HUES64 (cell line): ENCODE data around the gene RRN3.
"Not testable (repeated sequence)": the region's sequence is repeated elsewhere in the genome, so short reads cannot be mapped to it uniquely, and the experiment has no call there.

Source experiments
- H3K27ac ChIP-seq: 2 replicates; pipeline ENCODE4 v1.7.0; 2013; ENCODE audit warnings: low read depth, low read length, inconsistent platforms
- H3K27me3 ChIP-seq: 2 replicates; pipeline ENCODE4 v1.6.1; 2013; ENCODE audit warnings: mild to moderate bottlenecking, low read length; ENCODE audit not compliant: insufficient read depth
- H3K36me3 ChIP-seq: 2 replicates; pipeline ENCODE4 v1.6.1; 2013; ENCODE audit warnings: mild to moderate bottlenecking, low read length; ENCODE audit not compliant: insufficient read depth
- H3K4me1 ChIP-seq: 2 replicates; pipeline ENCODE4 v1.6.1; 2013; ENCODE audit warnings: mild to moderate bottlenecking, low read length, moderate library complexity; ENCODE audit not compliant: insufficient read depth
- H3K4me3 ChIP-seq: 2 replicates; pipeline ENCODE4 v1.5.1; 2013; ENCODE audit warnings: mild to moderate bottlenecking, low read length, moderate library complexity
- H3K9ac ChIP-seq: 2 replicates; pipeline ENCODE4 v1.6.1; 2013; ENCODE audit warnings: mild to moderate bottlenecking, low read depth, low read length
- H3K9me3 ChIP-seq: 2 replicates; pipeline ENCODE4 v1.6.1; 2013; ENCODE audit warnings: low read depth, low read length; ENCODE audit not compliant: insufficient read depth
- WGBS: fragments of 150-250, 120-280 bp; methylation state at CpG from one replicate; pipeline ENCODE4 v1.1.7; 2013; ENCODE audit warnings: missing lambda C conversion rate; 5-methylcytosine and 5-hydroxymethylcytosine counted together

Gene RRN3

DNA sequence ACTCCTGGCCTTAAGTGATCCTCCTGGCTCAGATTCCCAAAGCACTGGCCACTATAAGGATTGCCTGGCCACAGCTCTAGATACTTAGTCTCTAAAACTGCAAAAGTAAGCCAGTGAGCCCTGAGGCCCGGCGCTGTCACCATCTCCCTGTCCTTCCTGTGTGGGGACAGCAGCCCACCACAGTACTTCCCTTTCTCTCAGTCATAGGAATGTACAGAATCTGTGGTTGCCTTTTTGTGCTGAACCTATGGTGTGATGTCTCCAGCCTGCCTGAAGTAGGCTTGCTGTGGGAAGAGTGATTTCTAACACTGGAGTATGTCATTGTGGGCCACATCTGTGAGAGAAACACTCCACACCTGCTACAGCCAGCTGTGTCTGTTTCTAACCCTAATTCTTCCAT, 62.9 kb downstream of the RRN3 start:
- Histone ChIP-seq H3K36me3 (peaks cover 74% of the 10 kb centered on the region), H3K4me3 (no peak overlapping the region), H3K9ac (no peak overlapping the region), H3K9me3 (no peaks in the 10 kb centered on the region), H3K4me1 (no peaks in the 10 kb centered on the region), H3K27me3 (no peaks in the 10 kb centered on the region), H3K27ac (no peak overlapping the region)
- WGBS = 96% methylated on average over 2 of the region's 2 CpGs

DNA sequence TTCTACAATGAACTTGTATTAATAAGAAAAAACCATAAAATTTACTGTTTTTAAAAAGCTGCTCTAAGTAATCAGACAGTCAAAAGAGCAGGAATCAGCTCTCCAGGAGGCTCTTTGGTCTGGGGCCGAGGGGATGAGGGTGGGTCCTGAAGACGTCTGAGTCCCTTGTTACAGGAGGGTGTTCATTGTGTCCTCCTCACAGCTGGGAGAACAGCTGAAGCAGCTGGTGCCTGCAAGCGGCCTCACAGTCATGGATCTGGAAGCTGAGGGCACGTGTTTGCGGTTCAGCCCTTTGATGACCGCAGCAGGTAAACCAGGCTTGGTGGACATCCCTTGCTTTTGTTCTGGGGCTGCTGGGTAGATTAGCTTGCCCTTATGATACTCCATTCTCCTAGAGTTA, 64.3 kb downstream of the RRN3 start:
- peaks cover 67% of the 10 kb centered on the region for H3K36me3 ChIP-seq
- H3K4me3 ChIP-seq, H3K9ac ChIP-seq, H3K27ac ChIP-seq, H3K4me1 ChIP-seq, H3K27me3 ChIP-seq, H3K9me3 ChIP-seq: not testable (repeated sequence)
- 91% methylated on average over 6 of the region's 6 CpGs for WGBS

DNA sequence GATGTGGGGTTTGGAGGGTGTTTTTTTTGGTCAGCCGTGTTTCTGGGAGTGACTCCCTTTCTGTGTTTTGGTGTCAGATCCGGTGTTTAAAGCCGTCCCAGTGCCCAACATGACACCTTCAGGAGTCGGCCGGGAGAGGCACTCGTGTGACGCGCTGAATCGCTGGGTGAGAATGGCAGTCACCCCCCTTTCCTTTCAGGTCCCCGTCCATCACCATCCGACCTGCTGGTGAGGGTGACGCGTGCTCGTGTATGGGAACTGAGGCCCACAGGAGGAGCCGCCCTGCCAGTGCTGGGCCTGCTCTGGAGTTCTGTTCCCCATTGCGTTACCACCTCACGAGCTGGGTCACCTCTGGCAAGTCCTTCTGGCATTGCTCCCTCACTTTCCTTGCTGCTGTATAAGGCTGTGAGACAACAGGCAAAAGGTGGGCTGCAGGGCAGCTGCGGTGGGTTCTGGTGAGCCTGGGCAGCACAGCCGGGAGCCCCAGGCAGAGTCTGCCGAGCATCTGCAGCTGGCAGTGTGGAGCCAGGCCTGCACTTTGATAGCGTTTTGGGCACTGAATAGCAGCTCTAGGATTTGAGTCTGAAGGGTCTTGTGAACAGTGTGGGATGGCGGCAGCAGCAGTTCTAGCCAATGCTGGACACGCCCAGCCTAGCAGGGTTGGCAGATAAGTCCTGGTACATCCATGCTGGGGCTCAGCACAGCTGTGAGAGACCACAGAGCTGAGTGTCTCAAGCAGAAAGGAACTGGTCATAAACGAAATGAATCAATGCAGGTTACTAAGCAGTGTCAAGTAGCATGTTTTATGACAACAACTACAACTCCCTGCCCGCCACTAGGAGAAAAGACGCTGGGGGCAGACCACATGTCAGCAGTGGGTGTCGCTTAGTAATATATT, 65.0 kb downstream of the RRN3 start:
- WGBS = 96% methylated on average over 23 of the region's 27 CpGs
- H3K4me1 ChIP-seq, H3K9me3 ChIP-seq, H3K27ac ChIP-seq, H3K4me3 ChIP-seq, H3K9ac ChIP-seq, H3K27me3 ChIP-seq: not testable (repeated sequence)
- H3K36me3 ChIP-seq = peaks cover 62% of the 10 kb centered on the region

DNA sequence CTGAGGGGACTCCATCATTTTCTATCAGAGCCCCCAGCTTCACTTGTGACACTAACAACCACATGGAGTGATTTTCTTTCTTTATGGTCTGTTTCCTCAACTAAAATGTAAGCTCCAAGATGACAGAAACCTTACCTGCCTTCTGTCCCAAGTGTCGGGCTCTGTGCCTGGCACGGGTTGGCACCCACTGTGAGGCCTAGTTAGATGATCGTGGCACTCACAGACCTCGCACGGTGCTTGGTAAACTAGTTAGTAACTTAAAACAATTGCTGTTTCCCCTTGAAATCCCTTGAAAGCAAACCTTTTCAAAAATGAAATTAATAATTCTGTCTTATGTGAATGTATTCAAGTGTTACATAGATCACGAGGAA, 65.7 kb downstream of the RRN3 start:
- not testable (repeated sequence) for H3K27ac ChIP-seq, H3K9ac ChIP-seq, H3K27me3 ChIP-seq, H3K4me3 ChIP-seq, H3K9me3 ChIP-seq, H3K4me1 ChIP-seq
- peaks cover 61% of the 10 kb centered on the region for H3K36me3 ChIP-seq
- 94% methylated on average over 6 of the region's 6 CpGs for WGBS

DNA sequence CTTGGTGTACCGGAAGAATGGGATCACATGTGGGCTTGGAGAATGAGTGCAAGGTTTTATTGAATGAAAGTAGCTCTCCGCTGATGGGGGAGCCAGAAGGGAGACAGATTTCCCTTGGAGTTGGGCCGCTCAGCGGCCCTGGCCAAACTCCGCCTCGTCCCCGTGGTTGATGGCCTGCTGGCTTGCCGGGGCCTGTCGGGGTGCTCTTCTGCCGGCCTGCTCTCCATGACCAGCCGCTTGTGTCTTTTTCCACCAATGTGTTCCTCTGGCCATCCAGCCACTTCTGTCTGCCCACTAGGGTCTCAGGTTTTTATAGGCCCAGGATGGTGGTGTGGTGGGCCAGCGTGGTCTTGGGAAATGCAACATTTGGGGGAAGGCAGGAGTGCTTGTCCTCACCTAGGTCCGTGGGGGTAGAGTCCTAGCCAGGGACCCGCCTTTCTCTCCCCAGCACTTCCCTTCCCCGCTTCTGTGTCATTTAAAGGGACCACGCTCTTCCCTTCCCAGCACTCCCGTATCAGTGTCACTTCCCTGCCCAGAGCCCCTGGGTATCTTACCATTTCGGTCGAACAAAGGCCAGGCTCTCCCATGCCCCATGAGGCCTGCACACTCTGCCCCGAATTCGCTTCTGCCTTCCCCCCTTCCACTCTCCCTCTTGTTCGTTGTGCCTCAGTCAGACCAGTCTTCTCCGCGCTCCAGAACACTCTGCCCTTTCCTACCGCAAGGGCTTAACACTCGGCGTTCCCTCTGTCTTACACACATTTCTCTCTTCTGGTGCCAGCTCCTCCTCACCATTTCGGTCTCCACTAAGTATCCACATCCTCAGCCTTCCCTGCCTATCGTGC, 66.3 kb downstream of the RRN3 start:
- H3K27ac ChIP-seq, H3K4me1 ChIP-seq, H3K4me3 ChIP-seq, H3K27me3 ChIP-seq, H3K9ac ChIP-seq, H3K9me3 ChIP-seq: not testable (repeated sequence)
- H3K36me3 ChIP-seq = peaks cover 61% of the 10 kb centered on the region
- WGBS = 89% methylated on average over 29 of the region's 29 CpGs

DNA sequence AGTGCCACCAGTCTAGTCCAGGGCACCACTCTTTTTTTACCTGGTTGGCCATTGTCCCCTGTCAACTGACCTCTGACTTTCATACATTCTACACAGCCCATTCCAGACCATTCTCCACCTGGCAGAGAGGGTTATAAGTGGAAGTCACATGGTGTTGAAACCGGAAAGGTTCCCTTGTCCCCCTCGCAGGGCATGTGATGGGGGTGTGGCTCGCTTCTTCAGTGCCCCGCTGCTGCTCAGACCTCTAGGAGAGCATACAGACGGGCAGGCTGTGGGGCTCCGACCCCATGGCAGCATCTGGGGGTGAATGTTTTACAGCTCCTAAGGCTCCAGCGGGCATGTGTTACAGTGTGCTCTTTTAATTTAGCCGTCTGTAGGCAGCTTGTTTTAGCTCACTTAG, 67.0 kb downstream of the RRN3 start:
- not testable (repeated sequence) for H3K9ac ChIP-seq, H3K9me3 ChIP-seq, H3K27me3 ChIP-seq, H3K4me1 ChIP-seq, H3K27ac ChIP-seq, H3K4me3 ChIP-seq
- peaks cover 61% of the 10 kb centered on the region for H3K36me3 ChIP-seq
- 94% methylated on average over 6 of the region's 8 CpGs for WGBS

DNA sequence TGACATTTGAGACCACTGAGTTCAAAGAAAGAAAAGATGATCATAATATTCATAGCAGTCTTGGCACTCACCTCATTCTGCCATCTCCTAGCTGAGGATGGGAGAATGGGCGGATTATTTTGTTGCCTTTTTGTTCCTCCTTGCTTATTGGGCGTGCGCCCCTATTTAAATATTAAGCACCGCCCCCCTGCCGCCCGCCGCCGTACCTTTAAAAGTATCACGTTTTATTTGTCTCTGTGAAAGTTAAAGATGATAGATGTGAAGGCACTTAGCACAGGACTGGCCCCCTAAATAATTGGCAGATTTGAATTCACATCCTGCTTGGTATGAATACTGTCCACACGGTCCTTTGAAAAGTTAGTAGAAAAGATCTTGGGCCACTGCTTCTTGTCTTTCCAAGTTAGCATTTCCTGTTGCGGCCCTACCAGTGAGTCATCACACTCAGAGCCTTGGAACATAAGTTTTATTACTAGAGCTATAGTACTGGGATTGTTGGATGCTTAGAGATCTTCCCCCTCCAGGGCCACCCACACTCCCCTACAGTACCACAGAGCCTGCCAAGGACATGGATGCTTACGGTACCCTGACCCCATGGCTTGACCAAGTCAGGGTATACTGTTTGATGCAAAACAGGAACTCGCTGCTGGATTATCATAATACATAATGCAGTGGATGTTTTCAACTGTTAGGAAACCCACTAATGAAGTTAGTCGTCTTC, 68.7 kb downstream of the RRN3 start:
- not testable (repeated sequence) for H3K9me3 ChIP-seq, H3K4me1 ChIP-seq, H3K27ac ChIP-seq, H3K27me3 ChIP-seq, H3K4me3 ChIP-seq, H3K9ac ChIP-seq
- WGBS = 91% methylated on average over 12 of the region's 14 CpGs
- H3K36me3 ChIP-seq = peaks cover 57% of the 10 kb centered on the region

DNA sequence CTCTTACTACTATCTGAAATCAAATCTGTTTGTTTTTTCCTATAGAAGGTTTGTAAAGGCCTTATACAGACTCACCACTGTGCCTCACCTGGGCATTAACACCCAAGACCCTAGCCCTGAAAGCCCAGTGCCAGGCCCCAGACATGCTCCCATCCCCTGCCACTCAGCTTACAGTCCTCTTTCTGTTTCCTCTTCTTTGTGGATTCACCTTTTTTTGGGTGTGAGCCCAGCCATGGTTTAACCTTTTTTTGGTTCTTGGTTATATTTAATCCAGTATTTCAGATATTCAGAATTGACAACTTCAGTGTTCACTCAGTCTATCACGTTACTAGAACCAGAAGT, 69.2 kb downstream of the RRN3 start:
- H3K36me3 ChIP-seq = peaks cover 56% of the 10 kb centered on the region
- H3K9ac ChIP-seq, H3K27me3 ChIP-seq, H3K9me3 ChIP-seq, H3K4me3 ChIP-seq, H3K27ac ChIP-seq, H3K4me1 ChIP-seq: not testable (repeated sequence)
- WGBS = 90% methylated on average over 1 of the region's 1 CpG

DNA sequence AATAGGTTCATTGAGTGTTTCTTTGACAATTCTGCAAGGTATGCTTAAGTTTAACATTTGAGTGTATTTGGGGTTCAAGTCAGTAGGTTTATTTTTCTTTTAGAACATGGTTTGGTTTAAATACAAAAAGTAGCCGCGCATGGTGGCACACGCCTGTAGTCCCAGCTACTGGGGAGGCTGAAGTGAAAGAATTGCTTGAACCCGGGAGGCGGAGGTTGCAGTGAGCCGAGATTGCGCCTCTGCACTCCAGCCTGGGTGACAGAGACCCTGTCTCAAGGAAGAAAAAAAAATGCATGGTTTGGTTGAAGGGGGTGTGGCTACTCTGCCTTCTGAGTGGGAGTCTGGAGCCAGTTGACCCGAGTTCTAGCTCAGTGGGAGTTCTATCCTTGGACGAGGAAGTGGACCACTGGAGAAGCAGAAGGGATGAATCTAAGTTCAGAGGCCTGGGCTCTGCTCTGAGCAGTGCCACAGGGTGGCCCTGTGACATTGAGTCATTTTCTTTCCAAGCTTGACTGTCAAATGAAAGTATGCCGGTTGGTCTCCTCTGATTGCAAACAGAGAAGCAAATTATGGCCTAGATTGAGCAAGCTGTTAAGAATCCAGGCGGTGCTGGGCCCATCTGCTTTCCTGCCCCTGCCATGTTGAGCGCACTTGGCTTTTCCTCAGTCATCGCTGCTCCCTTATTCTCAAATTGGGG, 70.5 kb downstream of the RRN3 start:
- not testable (repeated sequence) for H3K4me1 ChIP-seq, H3K4me3 ChIP-seq, H3K9me3 ChIP-seq, H3K27me3 ChIP-seq, H3K9ac ChIP-seq, H3K27ac ChIP-seq
- H3K36me3 ChIP-seq = peaks cover 58% of the 10 kb centered on the region
- WGBS = 93% methylated on average over 13 of the region's 13 CpGs

DNA sequence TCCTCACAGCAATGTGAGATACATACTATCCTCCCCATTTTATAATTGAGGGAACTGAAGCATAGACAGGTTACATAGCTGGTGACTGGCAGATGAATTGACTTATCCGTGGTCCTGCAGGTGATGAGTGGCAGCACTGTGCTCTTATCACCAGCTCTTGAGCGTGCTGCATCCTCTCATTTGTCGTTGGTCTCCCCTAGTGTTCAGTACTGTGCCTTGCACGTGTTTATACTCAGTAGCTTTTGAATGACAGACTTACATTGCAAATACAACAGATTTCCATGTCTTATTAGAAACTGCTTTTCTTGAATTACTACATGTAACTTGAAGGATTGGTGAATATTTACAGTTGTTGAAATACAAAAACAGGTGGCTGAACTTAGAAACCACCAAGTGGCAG, 71.9 kb downstream of the RRN3 start:
- peaks cover 65% of the 10 kb centered on the region for H3K36me3 ChIP-seq
- H3K9me3 ChIP-seq, H3K27ac ChIP-seq, H3K27me3 ChIP-seq, H3K4me3 ChIP-seq, H3K4me1 ChIP-seq, H3K9ac ChIP-seq: not testable (repeated sequence)
- 70% methylated on average over 4 of the region's 4 CpGs for WGBS

DNA sequence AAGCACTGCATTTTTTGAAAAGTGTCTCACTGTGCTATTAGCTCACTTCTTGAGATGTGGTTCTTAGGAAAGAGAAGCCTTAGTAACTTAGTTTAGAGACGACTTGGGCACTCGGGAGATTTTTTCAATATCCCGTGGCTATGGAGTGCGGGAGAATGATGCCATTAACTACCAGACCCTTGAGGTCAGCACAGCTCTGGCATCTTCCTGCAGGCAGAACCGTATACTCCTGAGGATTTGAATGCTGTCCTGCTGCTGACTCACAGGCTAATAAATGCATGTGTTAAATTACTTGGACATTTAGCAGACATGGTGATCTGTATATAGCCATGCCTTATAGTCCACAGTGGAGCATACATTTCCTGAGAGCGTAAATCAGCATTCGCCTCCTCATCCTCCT, 72.6 kb downstream of the RRN3 start:
- not testable (repeated sequence) for H3K4me1 ChIP-seq, H3K9me3 ChIP-seq, H3K9ac ChIP-seq, H3K27ac ChIP-seq, H3K4me3 ChIP-seq, H3K27me3 ChIP-seq
- 95% methylated on average over 7 of the region's 7 CpGs for WGBS
- peaks cover 66% of the 10 kb centered on the region for H3K36me3 ChIP-seq
